WTC11 (cell line): ENCODE measurements around the gene FHOD3. TPM values are rescaled to one million over a fixed set of nuclear protein-coding genes. Genes with fewer than 3 reads are reported as not detected.

Experiments used
- ATAC-seq: fragments of 200-7000 bp; cut with Tn5 transposase; 2 replicates; pipeline ENCODE4 v1.10.0; 2021; ENCODE audit warnings: mild to moderate bottlenecking, moderate library complexity
- CTCF ChIA-PET: fragments of 300-600 bp; sonication (Branson Sonifier 250); formaldehyde crosslinking; loops from one replicate; lab custom pipeline; 2021; ENCODE audit warnings: antibody characterized with exemption; lab: Charles Lee
- POLR2A ChIA-PET: fragments of 350-600 bp; sonication (Branson Sonifier 250); formaldehyde crosslinking; loops from one replicate; lab custom pipeline; 2021; ENCODE audit warnings: antibody characterized with exemption; lab: Charles Lee
- DNase-seq: peaks from one replicate; pipeline ENCODE4 v3.0.0; 2021; ENCODE audit warnings: low spot score
- H3K27ac Mint-ChIP-seq: 2 replicates; pipeline ENCODE4 v1.8.0; 2021; ENCODE audit warnings: mixed read lengths
- H3K27me3 Mint-ChIP-seq: 2 replicates; pipeline ENCODE4 v1.8.0; 2021; ENCODE audit warnings: low read depth, mild to moderate bottlenecking, moderate library complexity, mixed read lengths
- H3K36me3 Mint-ChIP-seq: 2 replicates; pipeline ENCODE4 v1.8.0; 2021; ENCODE audit warnings: mixed read lengths
- H3K4me1 Mint-ChIP-seq: 2 replicates; pipeline ENCODE4 v1.8.0; 2022; ENCODE audit warnings: mixed read lengths
- H3K4me3 Mint-ChIP-seq: 2 replicates; pipeline ENCODE4 v1.8.0; 2021; ENCODE audit warnings: mild to moderate bottlenecking, moderate library complexity, mixed read lengths
- H3K9me3 Mint-ChIP-seq: 2 replicates; pipeline ENCODE4 v1.8.0; 2021; ENCODE audit warnings: mixed read lengths
- AR ChIP-seq: fragments of 250-450 bp; sonication (Bioruptor Pico); IDR thresholded peaks from 2 replicates; pipeline ENCODE4 v1.9.0; 2021; ENCODE audit warnings: mild to moderate bottlenecking
- ARID4B ChIP-seq: sonication (generic); formaldehyde crosslinking; IDR thresholded peaks from 2 replicates; pipeline ENCODE4 v1.8.0; 2023; ENCODE audit warnings: missing genetic modification reagents, mild to moderate bottlenecking, borderline replicate concordance
- ESRRA ChIP-seq: sonication (generic); formaldehyde crosslinking; IDR thresholded peaks from 2 replicates; pipeline ENCODE4 v1.8.1; 2022; ENCODE audit warnings: mild to moderate bottlenecking, missing genetic modification reagents, borderline replicate concordance
- GRHL2 ChIP-seq: fragments of 250-450 bp; sonication (Bioruptor Pico); IDR thresholded peaks from 2 replicates; pipeline ENCODE4 v1.8.0; 2022; ENCODE audit warnings: mild to moderate bottlenecking, moderate library complexity; ENCODE audit not compliant: insufficient replicate concordance, severe bottlenecking
- GTF2I ChIP-seq: fragments of 250-450 bp; sonication (Bioruptor Pico); conservative IDR thresholded peaks from 2 replicates; pipeline ENCODE4 v1.4.0; 2021; ENCODE audit warnings: mild to moderate bottlenecking
- HMGA2 ChIP-seq: fragments of 250-450 bp; sonication (Bioruptor Pico); IDR thresholded peaks from 2 replicates; pipeline ENCODE4 v1.4.0; 2021; ENCODE audit warnings: mild to moderate bottlenecking, moderate library complexity
- IRF2 ChIP-seq: sonication (generic); formaldehyde crosslinking; IDR thresholded peaks from 2 replicates; pipeline ENCODE4 v1.8.0; 2022; ENCODE audit warnings: low read depth, missing genetic modification reagents, borderline replicate concordance
- NR2C2 ChIP-seq: sonication (generic); formaldehyde crosslinking; IDR thresholded peaks from 2 replicates; pipeline ENCODE4 v1.8.0; 2022; ENCODE audit warnings: mild to moderate bottlenecking, missing genetic modification reagents
- RELA ChIP-seq: sonication (generic); formaldehyde crosslinking; IDR thresholded peaks from 2 replicates; pipeline ENCODE4 v1.8.1; 2022; ENCODE audit warnings: missing genetic modification reagents, mild to moderate bottlenecking, borderline replicate concordance
- SOX15 ChIP-seq: fragments of 250-450 bp; sonication (Bioruptor Pico); IDR thresholded peaks from 2 replicates; pipeline ENCODE4 v1.9.0; 2021; ENCODE audit warnings: mild to moderate bottlenecking
- STAT6 ChIP-seq: sonication (generic); formaldehyde crosslinking; conservative IDR thresholded peaks from 2 replicates; pipeline ENCODE4 v1.8.1; 2023; ENCODE audit warnings: mild to moderate bottlenecking, low read depth, missing genetic modification reagents, moderate library complexity
- TCF7 ChIP-seq: sonication (generic); formaldehyde crosslinking; IDR thresholded peaks from 2 replicates; pipeline ENCODE4 v1.8.0; 2022; ENCODE audit warnings: mild to moderate bottlenecking, low read depth, missing genetic modification reagents, moderate library complexity
- TP53 ChIP-seq: sonication (generic); formaldehyde crosslinking; IDR thresholded peaks from 2 replicates; pipeline ENCODE4 v1.8.1; 2023; ENCODE audit warnings: mild to moderate bottlenecking, missing genetic modification reagents
- ZMAT4 ChIP-seq: fragments of 250-450 bp; sonication (Bioruptor Pico); IDR thresholded peaks from 2 replicates; pipeline ENCODE4 v1.9.0; 2021; ENCODE audit warnings: mild to moderate bottlenecking
- ZNF232 ChIP-seq: sonication (generic); formaldehyde crosslinking; IDR thresholded peaks from 2 replicates; pipeline ENCODE4 v1.8.0; 2022; ENCODE audit warnings: mild to moderate bottlenecking, missing genetic modification reagents
- total RNA-seq: library from RNA; stranded (reverse); gene quantifications from 3 replicates; pipeline ENCODE4 v1.2.3, GENCODE V29; 2021
- TF ChIP-seq, protein P1 (sequence below): fragments of 250-450 bp; sonication (Bioruptor Pico); IDR thresholded peaks from 2 replicates; pipeline ENCODE4 v1.8.0; 2021; ENCODE audit warnings: mild to moderate bottlenecking

Gene FHOD3
- total RNA-seq, 1 experiment from 2014 or later, result 3.8 TPM

GRCh38 chr18:36250827-36251226 is 46.7 kb upstream of the FHOD3 start:
- H3K36me3 Mint-ChIP-seq, result peaks cover 2% of the 10 kb centered on the region
- peaks cover 11% of the 10 kb centered on the region; the same call in 1 of the 2 replicates for H3K9me3 Mint-ChIP-seq
- DNase-seq (no peak), ATAC-seq (no peak)
- no peak overlapping the region for H3K27ac Mint-ChIP-seq
- CTCF ChIA-PET, result no interaction called here
- H3K4me3 Mint-ChIP-seq, result no peak overlapping the region
- POLR2A ChIA-PET, result interaction anchor here (0.6 kb wide), 1 partner anchor 232 kb away, joined by 8 read pairs; no protein-coding TSS in a partner anchor
- TF ChIP-seq STAT6 (CRISPR knock-in tag), result no peak
- TF ChIP-seq ARID4B (CRISPR knock-in tag), result no peak
- no peak for TF ChIP-seq RELA (CRISPR knock-in tag)
- no peak for TF ChIP-seq TCF7 (CRISPR knock-in tag)
- TF ChIP-seq SOX15 (CRISPR knock-in tag), result no peak
- TF ChIP-seq, protein P1, sequence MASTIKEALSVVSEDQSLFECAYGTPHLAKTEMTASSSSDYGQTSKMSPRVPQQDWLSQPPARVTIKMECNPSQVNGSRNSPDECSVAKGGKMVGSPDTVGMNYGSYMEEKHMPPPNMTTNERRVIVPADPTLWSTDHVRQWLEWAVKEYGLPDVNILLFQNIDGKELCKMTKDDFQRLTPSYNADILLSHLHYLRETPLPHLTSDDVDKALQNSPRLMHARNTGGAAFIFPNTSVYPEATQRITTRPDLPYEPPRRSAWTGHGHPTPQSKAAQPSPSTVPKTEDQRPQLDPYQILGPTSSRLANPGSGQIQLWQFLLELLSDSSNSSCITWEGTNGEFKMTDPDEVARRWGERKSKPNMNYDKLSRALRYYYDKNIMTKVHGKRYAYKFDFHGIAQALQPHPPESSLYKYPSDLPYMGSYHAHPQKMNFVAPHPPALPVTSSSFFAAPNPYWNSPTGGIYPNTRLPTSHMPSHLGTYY (CRISPR knock-in tag), result no peak
- H3K27me3 Mint-ChIP-seq, result no peaks in the 10 kb centered on the region
- peaks cover 10% of the 10 kb centered on the region for H3K4me1 Mint-ChIP-seq

DNA sequence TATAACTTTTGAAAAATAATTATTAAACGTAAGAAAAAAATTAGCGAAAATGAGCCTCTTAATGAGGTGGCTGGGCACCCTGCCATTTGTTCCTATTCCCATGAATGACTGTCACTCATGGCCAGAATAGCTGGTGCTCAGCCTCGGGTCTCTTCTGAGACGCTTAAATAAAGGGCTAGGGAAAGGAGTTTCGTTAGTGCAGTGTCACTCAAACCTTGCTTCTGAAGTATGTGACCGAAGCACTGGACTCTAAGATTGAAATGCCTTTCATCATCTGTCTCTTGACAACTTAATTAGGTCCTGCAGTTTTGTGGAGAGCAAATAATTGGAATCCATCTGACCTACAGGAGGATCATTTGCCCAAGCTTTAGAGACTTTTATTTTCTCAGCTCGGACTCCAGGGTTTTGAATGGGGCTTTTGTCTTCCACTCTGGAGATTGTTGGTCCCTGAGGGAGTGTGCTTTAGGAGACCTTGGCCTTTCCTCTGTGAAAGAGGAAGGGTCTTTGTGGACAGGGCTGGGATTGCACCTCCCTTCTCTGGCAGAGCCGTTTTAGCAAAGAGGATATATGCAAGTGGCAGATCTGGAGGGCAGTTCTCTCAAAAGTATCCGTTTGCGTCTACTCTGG is 42.3 kb upstream of the FHOD3 start:
- H3K27me3 Mint-ChIP-seq, result no peaks in the 10 kb centered on the region
- ChIA-PET CTCF (interaction anchor here (0.6 kb wide), 1 partner anchor 583 kb away, joined by 5 read pairs; no protein-coding TSS in a partner anchor), POLR2A (no interaction called here)
- no peaks in the 10 kb centered on the region for H3K4me1 Mint-ChIP-seq
- H3K4me3 Mint-ChIP-seq, result no peak overlapping the region
- peak overlapping the region; percentile 61; the same call in 1 of the 2 replicates for H3K27ac Mint-ChIP-seq
- DNase-seq, result no peak
- TF ChIP-seq ESRRA (CRISPR knock-in tag), result no peak
- TF ChIP-seq TP53, result no peak
- TF ChIP-seq ZMAT4 (CRISPR knock-in tag), result no peak
- no peak for TF ChIP-seq HMGA2 (CRISPR knock-in tag)
- TF ChIP-seq GTF2I (CRISPR knock-in tag), result no peak
- TF ChIP-seq GRHL2 (CRISPR knock-in tag), result no peak
- TF ChIP-seq AR (CRISPR knock-in tag), result no peak
- TF ChIP-seq ZNF232, result no peak
- TF ChIP-seq NR2C2 (CRISPR knock-in tag), result no peak
- TF ChIP-seq, protein P1 (CRISPR knock-in tag), result no peak
- no peak for TF ChIP-seq IRF2 (CRISPR knock-in tag)
- no peak; the same call in 1 of the 2 replicates for ATAC-seq
- H3K36me3 Mint-ChIP-seq, result no peaks in the 10 kb centered on the region
- H3K9me3 Mint-ChIP-seq, result no peaks in the 10 kb centered on the region
